HG02938 (cell line): ENCODE data around the gene ACOX2.

ENCODE experiments used
- ATAC-seq: cut with Tn5 transposase; IDR thresholded peaks from one replicate; pipeline ENCODE4 v1.9.1; 2021; ENCODE audit warnings: mild to moderate bottlenecking, moderate library complexity; ENCODE audit not compliant: unreplicated experiment

The ACOX2 gene

GRCh38 chr3:58567251-58567515 lies 30.2 kb upstream of the ACOX2 start:
- ATAC-seq: no peak

GRCh38 chr3:58566398-58567250 lies 29.6 kb upstream of the ACOX2 start:
- ATAC-seq: no peak

DNA sequence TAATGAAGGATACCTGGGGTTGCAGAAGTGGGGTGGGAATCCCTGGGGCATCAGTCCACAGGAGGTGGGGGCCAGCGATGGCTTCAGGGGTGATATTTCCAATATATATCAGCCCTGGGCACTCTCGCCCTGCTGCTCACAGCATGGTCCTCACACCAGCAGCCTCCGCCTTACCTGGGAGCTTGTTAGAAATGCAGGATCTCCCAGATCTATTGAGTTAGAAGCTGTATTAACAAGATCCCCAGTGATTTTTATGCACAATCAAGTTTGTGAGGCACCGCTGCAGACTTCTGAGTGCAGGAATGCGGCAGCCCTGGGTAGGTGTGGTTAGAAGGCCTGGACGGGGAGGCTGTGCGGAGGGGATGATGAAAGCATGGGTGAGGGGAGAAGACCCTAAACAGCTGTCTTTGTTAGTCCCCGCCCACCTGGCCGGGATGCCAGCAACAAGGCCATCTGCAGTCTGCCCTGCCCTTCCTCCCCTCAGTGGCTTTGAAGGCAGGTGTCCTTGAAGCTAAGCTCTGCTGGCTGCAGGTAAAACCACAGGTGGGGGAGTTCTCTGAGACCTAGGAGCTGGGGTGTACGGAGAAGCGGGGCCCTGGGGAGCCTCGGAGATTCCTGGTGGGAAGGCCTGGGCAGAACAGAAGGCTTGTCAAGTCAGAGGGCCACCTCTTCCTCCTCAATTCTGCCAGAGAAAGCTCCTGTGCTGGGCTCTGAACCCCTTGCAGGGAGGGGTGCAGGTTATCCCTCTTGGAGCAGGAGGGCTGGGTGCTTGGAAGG lies 28.8 kb upstream of the ACOX2 start:
- no peak for ATAC-seq

- ATAC-seq: no peak
Measured at GRCh38 chr3:58564456-58565160, 27.6 kb upstream of the ACOX2 start.

DNA sequence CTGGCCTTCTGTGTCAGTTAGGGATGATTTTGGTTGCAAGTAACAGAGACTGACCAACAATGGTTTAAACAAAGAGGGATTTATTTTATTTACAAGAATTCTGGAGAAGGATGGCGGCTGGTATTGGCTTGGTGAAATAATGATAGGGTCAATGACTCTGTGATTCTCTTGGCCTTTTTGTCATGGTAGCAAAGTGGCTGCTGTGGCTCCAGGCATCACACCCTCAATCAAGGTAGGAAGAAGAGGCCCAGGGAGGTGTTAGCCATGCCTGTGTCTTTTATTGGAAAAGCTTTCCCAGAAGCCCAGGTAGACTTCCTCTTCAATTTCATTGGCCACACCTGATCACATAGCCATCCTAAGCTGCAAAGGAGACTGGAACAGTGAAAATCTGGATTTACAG lies 27.1 kb upstream of the ACOX2 start:
- ATAC-seq: no peak

DNA sequence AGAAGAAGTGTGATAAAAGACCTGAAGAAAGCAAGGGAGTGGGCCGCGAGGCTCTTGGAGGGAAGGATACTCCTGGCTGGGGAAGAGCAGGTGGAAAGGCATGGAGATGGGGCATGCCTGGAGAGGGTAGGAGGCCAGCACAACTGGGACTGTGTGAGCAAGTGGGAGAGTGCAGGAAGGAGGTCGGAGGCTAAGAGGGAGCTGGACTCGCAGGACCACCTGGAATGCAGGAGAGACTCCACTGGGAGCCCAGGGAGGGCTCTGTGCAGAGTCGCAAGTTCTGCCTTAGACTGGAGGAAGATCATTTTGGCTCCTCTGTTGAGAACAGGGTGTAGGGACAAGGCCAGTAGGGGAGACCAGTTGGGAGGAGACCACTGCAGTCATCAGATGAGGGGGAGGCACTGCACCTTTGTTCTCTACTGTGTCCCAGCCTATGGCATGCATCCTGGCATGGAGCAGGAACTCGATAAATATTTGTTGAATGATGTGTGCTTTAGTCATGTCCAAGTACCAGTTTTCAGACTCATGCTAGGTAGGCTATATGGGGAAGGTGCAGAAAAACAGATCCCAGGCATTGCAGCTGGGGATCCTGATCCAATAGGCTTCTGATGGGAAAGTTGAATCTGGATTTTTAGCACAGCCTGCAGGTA lies 26.5 kb upstream of the ACOX2 start:
- ATAC-seq: no peak

DNA sequence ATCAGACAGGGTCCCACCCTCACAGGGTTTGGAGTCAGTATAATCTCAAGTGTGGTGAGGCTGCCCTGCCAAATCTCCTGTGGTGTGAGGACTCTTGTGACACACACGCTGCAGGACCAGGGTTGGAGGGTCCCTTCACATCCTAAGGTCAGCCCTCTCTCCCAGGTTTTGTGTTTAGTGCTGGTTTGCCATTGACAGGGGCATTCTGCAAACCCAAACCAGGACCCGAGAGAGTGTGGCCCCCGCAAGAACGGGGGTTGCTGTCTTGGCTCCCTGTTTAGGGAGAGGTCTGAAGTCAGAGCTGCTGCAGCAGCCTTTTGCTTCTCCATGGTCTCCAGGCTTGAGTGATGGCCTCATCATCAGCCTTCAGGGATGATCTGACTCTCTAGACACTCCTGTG lies 25.5 kb upstream of the ACOX2 start:
- ATAC-seq: no peak

DNA sequence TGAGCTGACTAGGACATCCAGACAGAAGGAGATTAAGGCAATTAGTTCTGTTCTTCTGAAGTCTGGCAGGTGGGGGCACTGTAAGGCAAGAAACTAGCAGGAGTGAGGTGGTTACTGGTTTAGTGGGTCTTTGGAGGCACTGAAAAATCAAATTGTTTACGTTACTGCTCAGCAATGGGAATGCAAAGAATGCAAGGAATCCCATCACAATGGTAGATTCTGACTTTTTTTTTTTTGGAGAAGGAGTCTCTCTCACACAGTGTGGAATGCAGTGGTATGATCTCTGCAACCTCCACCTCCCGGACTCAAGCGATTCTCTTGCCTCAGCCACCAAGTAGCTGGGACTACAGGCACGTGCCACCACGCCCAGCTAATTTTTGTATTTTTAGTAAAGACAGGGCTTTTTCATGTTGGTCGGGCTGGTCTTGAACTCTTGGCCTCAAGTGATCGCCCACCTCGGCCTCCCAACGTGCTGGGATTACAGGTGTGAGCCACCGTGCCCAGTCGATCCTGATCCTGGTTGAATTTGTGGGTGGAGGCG lies 23.9 kb upstream of the ACOX2 start:
- ATAC-seq: no peak

DNA sequence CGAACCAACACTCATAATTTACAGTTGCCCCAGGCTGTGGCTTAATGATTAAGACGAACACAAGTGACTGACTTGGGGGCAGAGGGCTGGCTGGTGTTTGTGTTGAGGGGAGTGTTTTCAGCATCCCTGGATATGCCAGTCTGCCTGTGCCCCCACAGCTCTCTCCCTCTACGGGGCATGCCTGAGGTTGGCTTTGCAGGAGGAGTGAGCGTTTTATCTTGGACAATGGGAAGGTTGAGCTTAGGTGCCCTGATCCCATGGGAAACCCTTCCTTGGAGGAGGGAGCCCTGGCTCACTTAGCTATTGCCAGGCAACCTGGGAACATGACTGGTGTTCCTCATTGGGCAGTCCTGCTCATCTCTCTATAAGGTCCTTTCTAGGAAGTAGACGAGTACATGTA lies 22.6 kb upstream of the ACOX2 start:
- ATAC-seq: no peak

DNA sequence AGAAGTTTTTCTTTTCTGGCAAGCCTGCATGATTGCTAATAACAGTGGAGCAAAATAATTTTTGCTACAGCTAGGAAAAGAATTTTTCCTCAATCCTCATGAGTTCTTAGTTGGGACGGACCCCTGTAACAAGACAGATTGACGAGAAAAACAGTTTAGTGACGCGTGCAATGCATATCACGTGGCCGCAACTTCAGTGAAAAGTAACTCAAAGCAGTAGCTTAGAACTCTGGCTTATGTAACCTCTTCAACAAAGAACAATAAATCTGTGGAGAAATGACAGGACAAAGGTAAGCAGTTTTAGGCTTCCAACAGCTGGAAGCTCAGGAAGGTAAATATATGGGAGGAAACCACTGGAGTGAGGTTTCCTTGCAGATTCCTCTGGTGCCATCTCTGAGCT lies 20.5 kb upstream of the ACOX2 start:
- no peak for ATAC-seq

GRCh38 chr3:58556761-58557221 lies 19.8 kb upstream of the ACOX2 start:
- ATAC-seq: no peak

GRCh38 chr3:58556001-58556400 lies 19.0 kb upstream of the ACOX2 start:
- no peak for ATAC-seq

- no peak for ATAC-seq
Measured at GRCh38 chr3:58555203-58555602, 18.2 kb upstream of the ACOX2 start.

DNA sequence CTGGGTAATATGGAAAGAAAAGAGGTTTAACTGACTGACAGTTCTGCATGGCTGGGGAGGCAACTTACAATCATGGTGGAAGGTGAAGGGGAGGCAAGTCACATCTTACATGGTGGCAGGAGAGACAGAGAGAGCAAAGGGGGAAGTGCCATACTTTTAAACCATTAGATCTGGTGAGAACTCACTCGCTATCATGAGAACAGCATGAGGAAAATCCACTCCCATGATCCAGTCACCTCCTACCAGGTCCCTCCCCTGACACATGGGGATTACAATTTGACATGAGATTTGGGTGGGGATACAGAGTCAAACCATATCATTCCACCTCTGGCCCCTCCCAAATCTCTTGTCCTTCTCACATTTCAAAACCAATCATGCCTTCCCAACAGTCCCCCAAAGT lies 16.0 kb upstream of the ACOX2 start:
- no peak for ATAC-seq

GRCh38 chr3:58551636-58552180 lies 14.7 kb upstream of the ACOX2 start:
- ATAC-seq: no peak

GRCh38 chr3:58544541-58544940 lies 7.6 kb upstream of the ACOX2 start:
- no peak for ATAC-seq

GRCh38 chr3:58540176-58540858 lies 3.3 kb upstream of the ACOX2 start:
- no peak for ATAC-seq

GRCh38 chr3:58539626-58540025 lies 2.6 kb upstream of the ACOX2 start:
- no peak for ATAC-seq

- ATAC-seq: no peak
Measured at GRCh38 chr3:58537412-58538301, 667 bp upstream of the ACOX2 start.
